ENCODE data around the gene DNAJC17. TPM values are rescaled to one million over a fixed set of nuclear protein-coding genes. Genes with fewer than 3 reads are reported as not detected.

Gene DNAJC17
- total and polyA plus RNA-seq, 2 experiments from 2014 or later: 36.5 to 53.9 TPM

GRCh38 chr15:40739047-40739446 is 68.2 kb downstream of the DNAJC17 start:
- no peaks in the 10 kb centered on the region for H3K4me1 ChIP-seq (ENCODE audit: insufficient read depth)
- H4K20me1 ChIP-seq (ENCODE audit: insufficient read depth, poor library complexity, severe bottlenecking): no peaks in the 10 kb centered on the region
- DNase-seq (ENCODE audit: low spot score): no peak
- 45% methylated on average over 2 of the region's 2 CpGs for WGBS (ENCODE audit: low lambda C conversion rate, missing lambda C conversion rate)
- no peaks in the 10 kb centered on the region for H3K27me3 ChIP-seq
- H3K4me3 ChIP-seq: no peak overlapping the region
- H3K27ac ChIP-seq: no peak overlapping the region
- H2AFZ ChIP-seq: no peak overlapping the region
- H3K9me3 ChIP-seq (ENCODE audit: low read depth): no peaks in the 10 kb centered on the region
- TF ChIP-seq EZH2phosphoT487 (IDR thresholded peaks at IDR 0.05; ENCODE audit: low read depth, severe bottlenecking, unreplicated experiment): no peak
- TF ChIP-seq EZH2 (IDR thresholded peaks at IDR 0.05; ENCODE audit: borderline replicate concordance): no peak
- no peak for TF ChIP-seq CTCF (IDR thresholded peaks at IDR 0.05; ENCODE audit: poor library complexity)
- H3K79me2 ChIP-seq: no peaks in the 10 kb centered on the region
- H3K4me2 ChIP-seq: no peak overlapping the region
- no peaks in the 10 kb centered on the region for H3K36me3 ChIP-seq (replicated peaks; ENCODE audit: insufficient read depth, low read depth)
- H3K9me2 ChIP-seq (replicated peaks; ENCODE audit: insufficient read depth): no peaks in the 10 kb centered on the region

- TF ChIP-seq CTCF (IDR thresholded peaks at IDR 0.05; ENCODE audit: poor library complexity) (no peak), EZH2 (IDR thresholded peaks at IDR 0.05; ENCODE audit: borderline replicate concordance) (no peak), EZH2phosphoT487 (IDR thresholded peaks at IDR 0.05; ENCODE audit: low read depth, severe bottlenecking, unreplicated experiment) (no peak)
- H4K20me1 ChIP-seq (ENCODE audit: insufficient read depth, poor library complexity, severe bottlenecking): no peaks in the 10 kb centered on the region
- no peaks in the 10 kb centered on the region for H3K27me3 ChIP-seq
- no peaks in the 10 kb centered on the region for H3K36me3 ChIP-seq (replicated peaks; ENCODE audit: insufficient read depth, low read depth)
- H3K4me1 ChIP-seq (ENCODE audit: insufficient read depth): no peaks in the 10 kb centered on the region
- no peaks in the 10 kb centered on the region for H3K9me2 ChIP-seq (replicated peaks; ENCODE audit: insufficient read depth)
- no peak for DNase-seq (ENCODE audit: low spot score)
- no peak overlapping the region for H3K27ac ChIP-seq
- H2AFZ ChIP-seq: no peak overlapping the region
- no peak overlapping the region for H3K4me2 ChIP-seq
- H3K4me3 ChIP-seq: no peak overlapping the region
- H3K79me2 ChIP-seq: no peaks in the 10 kb centered on the region
- H3K9me3 ChIP-seq (ENCODE audit: low read depth): no peaks in the 10 kb centered on the region
- 93% methylated on average over 3 of the region's 3 CpGs for WGBS (ENCODE audit: low lambda C conversion rate, missing lambda C conversion rate)
Measured at GRCh38 chr15:40737048-40737447, 70.2 kb downstream of the DNAJC17 start.

- 90% methylated on average over 4 of the region's 4 CpGs for WGBS (ENCODE audit: low lambda C conversion rate, missing lambda C conversion rate)
- no peaks in the 10 kb centered on the region for H4K20me1 ChIP-seq (ENCODE audit: insufficient read depth, poor library complexity, severe bottlenecking)
Measured at GRCh38 chr15:40736575-40736974, 70.7 kb downstream of the DNAJC17 start.

More at GRCh38 chr15:40736575-40736974, 70.7 kb downstream of the DNAJC17 start:
- DNase-seq (ENCODE audit: low spot score): no peak
- H3K4me1 ChIP-seq (ENCODE audit: insufficient read depth): no peaks in the 10 kb centered on the region
- no peaks in the 10 kb centered on the region for H3K36me3 ChIP-seq (replicated peaks; ENCODE audit: insufficient read depth, low read depth)
- H3K9me2 ChIP-seq (replicated peaks; ENCODE audit: insufficient read depth): no peaks in the 10 kb centered on the region
- H3K27ac ChIP-seq: no peak overlapping the region
- H3K9me3 ChIP-seq (ENCODE audit: low read depth): no peaks in the 10 kb centered on the region
- H3K4me2 ChIP-seq: no peak overlapping the region
- TF ChIP-seq EZH2 (IDR thresholded peaks at IDR 0.05; ENCODE audit: borderline replicate concordance) (no peak), EZH2phosphoT487 (IDR thresholded peaks at IDR 0.05; ENCODE audit: low read depth, severe bottlenecking, unreplicated experiment) (no peak), CTCF (IDR thresholded peaks at IDR 0.05; ENCODE audit: poor library complexity) (no peak)
- H3K79me2 ChIP-seq: no peaks in the 10 kb centered on the region
- no peak overlapping the region for H2AFZ ChIP-seq
- H3K27me3 ChIP-seq: no peaks in the 10 kb centered on the region
- no peak overlapping the region for H3K4me3 ChIP-seq

Measured in hepatocyte (in vitro differentiated cells).